OCI-LY7 (cell line): Measurements from ENCODE around the gene ACADL.

Source experiments
- CTCF ChIP-seq: fragments of 200-600 bp; sonication (generic); conservative IDR thresholded peaks from 2 replicates; pipeline ENCODE4 v1.5.1; 2014; ENCODE audit warnings: mild to moderate bottlenecking, antibody characterized with exemption, low read length, moderate library complexity, mixed read lengths
- EZH2phosphoT487 ChIP-seq: fragments of 200-600 bp; sonication (generic); IDR thresholded peaks from 2 replicates; pipeline ENCODE4 v1.6.1; 2018; ENCODE audit warnings: low read depth, borderline replicate concordance, mild to moderate bottlenecking, mixed run types, antibody characterized with exemption, low read length, moderate library complexity, mixed read lengths

GRCh38 chr2:210230518-210230917 lies 5.3 kb upstream of the ACADL start:
- no peak for TF ChIP-seq CTCF
- no peak for TF ChIP-seq EZH2phosphoT487
